SHP77 treated with DMSO at 0.1 percent for 48 hours (cell line): ENCODE measurements around the gene MAST3.

Source experiments
- DNase-seq: peaks from one replicate; lab custom pipeline; 2025; lab: John Stamatoyannopoulos, UW

The MAST3 gene

DNA sequence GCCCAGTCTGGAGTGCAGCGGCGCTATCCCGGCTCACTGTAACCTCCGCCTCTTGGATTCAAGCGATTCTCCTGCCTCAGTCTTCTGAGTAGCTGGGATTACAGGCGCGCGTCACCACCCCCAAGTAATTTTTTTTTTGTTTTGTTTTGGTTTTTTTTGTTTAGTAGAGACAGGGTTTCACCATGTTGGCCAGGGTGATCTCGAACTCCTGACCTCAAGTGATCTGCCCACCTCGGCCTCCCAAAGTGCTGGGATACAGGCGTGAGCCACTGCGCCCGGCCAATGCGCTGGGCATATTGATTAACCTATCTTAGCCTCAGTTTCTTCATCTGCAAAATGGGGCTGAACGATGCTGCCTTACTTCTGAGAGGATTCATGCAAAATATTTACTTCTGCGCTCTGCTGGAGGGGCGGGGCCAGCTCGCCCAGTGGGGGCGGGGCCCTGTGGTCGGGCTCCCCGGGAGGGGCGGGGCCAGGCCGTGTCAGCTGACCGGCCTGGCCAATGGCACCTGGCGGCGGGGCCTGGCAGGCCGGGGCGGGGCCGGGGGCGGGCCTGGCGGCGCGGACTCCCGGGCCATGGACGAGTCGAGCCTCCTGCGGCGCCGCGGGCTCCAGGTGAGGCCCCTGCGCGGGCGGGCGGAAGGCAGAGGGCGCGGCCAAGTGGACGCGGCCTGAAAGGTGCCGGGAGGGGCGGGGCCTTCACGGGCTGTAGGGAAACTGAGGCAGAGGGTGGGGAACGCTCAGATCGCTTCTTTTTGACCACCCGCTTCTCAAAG is at the start of gene MAST3:
Gene MAST3, plus strand, starts transcription at position 562 of the 776 bp plus-strand sequence. Its CDS starts 15 bp downstream, at position 577.
- DNase-seq = peak; percentile 45

DNA sequence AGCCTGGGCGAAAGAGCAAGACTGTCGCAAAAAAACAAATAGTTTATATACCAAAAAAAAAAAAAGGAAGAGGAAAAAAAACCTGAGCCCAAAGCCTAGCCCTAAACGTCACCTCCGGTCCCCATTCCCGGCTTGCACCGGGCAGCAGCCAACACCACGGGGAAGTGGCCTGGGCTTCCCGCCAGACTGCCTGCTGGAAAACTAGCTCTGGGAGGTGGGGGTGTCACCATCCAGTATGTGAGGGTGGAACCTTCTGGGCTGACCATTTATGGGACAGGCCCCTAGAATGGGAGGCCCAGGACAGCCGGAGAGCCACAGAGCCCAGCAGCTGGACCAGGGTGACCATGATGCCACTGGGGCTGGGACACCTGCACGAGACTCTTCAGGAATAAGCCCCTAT is 48.2 kb upstream of the MAST3 start:
- DNase-seq = no peak

DNA sequence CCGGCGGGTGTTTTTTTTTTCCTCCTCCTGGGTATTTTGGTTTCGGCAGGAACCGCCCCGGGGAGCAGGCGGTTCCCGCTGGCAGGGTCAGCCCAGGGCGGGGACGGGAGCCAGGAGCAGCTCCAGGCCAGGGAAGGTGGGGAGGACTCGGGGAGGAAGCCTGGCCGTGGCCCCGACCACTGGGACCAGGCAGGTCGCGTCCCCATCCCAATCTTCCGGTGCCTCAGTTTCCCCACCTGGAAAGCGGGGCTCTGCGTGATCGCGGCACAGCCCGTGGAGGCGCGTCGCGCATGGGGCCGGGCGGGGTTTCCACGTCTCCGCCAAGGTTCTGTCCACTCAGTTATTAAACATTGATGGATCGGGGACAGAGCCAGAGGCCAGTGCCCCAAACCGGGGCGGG is 45.7 kb upstream of the MAST3 start:
- DNase-seq = no peak

DNA sequence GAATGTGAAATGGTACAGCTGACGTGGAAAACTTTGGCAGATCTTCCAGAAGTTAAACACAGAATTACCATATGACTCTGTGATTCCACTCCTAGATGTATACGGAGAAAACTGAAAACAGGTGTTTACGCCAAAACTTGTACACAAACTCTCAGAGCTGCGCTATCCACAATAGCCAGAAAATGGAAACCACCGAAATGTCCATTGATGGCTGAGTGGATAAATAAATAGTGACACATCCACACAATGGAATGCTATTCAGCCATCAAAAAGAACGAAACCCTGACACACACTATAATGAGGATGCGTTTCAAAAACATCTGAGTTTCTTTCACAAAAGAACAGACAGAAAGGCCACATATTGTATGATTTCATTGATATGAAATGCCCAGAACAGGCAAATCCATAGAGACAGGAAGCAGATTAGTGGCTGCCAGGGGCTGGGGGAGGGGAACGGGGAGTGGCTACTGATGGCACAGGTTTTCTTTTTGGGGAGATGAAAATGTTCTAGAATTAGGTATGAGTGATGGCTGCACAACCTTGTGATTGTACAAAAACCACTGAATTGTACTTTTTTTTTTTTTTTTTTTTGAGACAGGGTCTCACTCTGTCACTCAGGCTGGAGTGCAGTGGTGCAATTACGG is 43.9 kb upstream of the MAST3 start:
- no peak for DNase-seq

DNA sequence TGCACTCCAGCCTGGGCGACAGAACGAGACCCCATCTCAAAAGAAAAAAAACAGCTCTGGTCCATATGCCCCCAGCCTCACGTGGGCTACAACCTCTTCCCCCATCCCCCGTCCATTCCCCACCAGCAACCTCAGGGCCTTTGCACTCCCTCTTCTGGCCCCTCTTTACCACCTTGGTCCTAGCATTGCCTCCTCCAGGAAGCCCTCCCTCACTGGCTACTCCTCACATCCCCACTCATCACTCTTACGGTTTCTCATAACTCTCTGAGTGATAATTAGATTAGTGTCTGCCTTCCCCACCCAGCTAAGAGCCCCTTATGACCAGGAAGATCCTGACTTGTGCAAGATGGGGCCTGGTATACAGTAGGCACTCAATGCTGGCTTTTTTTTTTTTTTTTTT is 41.6 kb upstream of the MAST3 start:
- DNase-seq = no peak

DNA sequence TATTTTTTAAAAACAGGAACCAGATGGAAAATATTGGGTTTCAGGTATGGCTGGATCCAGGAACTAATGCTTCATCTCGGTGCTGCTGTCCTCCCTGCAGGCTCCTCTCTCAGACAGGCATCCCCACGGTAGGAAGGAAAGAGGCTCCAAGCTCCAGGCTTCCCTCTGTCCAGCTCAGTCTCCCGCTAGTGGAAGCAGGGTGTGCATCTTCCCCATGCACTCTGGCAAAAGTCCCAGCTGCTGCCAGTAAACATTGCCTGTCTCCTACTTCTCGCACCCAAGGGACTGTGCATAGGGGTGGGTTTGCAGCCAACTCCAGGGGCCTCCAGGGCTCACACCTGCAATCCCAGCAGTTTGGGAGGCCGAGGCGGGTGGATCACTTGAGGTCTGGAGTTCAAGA is 40.0 kb upstream of the MAST3 start:
- DNase-seq = peak; percentile 37

DNA sequence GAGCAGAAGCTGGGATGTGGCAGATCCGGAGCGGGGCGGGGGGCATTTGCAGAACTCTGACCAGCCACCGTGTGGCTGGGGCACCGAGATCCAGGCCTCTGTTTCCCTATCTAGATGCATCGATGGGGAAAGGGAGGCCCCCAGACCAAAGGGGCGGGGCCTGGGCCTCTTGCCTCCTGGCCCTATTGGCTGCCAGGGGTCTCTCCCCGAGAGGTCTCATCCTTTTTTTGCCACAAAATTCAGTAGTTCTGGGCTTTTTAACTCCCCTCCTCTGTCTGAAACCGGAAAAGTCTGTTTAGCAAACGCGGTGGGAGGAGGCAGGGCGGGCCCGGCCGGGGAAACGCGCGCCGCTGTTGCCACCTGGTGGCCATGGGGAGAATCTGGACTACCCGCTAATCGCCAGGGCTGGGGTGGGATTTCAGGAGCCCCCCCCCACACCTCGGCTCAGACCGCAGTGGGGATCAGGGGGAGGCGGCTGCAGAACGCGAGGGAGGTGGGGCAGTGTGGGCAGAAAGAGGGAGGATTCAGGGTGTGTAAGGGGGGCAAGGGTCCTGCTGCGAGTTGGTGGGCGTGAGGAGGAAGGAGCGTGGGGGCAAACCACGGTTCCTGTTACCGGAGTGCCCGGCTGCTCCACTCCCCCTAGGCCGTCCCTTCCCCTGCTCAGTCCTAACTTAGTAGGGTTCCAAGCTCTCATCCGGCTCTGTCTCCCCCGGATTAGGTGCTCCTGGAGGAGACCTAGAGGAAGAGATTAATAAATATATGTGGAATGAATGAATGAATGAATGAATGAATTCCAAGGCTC is 39.2 kb upstream of the MAST3 start:
- DNase-seq = peak; percentile 45

DNA sequence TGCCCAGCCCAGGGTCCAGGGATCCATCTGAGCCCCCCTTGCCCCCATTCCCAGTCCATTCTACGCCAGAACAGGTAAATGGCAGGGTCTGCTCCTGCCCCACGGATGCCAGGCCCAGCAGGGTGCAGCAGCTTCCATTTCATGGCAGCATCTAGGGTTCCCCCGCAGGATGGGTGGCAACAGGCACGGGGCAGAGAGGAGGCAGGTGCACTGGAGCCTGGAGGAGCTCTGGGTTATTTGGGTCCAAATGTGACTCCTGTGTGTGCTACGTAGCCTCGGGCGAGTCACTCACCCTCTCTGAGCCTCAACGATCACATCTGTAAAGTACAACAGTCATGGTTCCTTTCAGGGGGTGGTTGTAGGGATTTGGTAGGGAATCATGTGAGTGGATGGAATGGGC is 38.3 kb upstream of the MAST3 start:
- no peak for DNase-seq

DNA sequence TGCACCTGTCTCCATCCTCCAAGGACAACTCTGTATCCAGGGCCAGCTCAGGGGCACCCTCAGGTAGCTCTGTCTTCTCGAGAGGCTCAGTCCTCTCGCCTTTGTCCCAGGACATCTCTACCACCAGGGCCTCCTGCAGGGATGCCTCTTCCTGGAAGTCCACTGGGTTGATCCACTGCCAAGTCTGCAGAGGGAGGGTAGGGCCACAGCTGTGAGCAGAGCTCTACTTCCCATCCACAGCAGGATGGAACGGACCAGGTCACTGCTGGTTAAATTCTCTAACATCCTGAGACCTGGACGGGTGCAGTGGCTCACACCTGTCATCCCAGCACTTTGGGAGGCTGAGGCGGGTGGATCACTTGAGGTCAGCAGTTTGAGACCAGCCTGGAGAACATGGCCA is 37.7 kb upstream of the MAST3 start:
- DNase-seq = no peak

DNA sequence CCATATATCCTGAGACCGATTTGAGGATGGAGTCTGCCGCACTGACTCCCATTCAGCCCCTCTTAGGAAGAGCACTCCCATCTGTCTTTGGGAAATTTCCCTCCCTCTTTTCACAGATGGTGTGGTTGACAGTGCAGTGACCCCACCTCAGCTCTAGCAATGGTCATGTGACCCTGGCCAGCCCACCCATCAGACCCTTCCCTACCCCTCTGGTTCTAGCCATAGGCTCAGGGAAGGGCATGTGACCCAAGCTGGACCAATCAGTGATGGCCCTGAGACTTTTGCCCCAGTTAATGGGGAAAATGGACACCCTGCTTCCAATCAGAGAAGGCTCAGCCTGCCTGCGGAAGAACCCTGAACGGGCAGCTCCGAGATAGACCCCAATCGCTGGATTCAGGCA is 37.1 kb upstream of the MAST3 start:
- no peak for DNase-seq

DNA sequence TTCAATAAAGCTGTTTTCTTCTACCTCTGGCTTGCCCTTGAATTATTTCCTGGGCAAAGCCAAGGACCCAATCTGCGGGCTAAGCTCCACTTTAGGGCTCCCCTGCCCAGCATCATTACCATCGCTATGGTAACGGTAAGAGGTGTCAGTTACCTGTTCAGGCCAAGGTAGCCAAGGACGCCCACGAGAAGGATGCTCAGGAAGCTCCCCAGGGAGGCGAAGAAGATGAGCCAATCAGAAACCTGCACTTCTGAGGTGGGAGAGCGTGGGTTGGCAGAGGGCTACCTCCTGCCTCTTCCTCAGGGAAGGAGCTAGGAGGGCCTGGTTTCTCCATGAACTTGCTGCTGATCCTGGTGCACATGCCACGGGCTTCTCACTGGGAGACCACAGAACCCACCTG is 35.5 kb upstream of the MAST3 start:
- DNase-seq = no peak

DNA sequence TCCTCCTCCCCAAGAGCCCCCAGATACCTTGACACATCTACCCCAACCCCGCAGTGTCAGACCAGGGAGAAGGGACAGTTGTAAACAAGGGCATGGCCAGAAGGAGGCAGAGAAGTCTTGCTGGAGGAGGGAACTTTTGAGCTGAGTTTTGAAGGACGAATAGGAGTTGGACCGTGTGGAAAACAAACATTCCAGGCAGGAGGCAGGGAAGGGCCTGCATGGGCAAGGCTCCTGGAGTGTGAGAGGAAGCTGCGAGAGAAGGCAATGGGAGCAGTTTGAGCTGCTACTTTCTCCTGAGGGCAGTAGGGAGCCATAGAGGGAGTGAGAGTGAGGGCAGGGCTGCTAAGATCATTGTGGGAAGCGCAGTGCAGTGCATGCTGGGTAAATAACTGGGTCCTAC is 34.1 kb upstream of the MAST3 start:
- no peak for DNase-seq

DNA sequence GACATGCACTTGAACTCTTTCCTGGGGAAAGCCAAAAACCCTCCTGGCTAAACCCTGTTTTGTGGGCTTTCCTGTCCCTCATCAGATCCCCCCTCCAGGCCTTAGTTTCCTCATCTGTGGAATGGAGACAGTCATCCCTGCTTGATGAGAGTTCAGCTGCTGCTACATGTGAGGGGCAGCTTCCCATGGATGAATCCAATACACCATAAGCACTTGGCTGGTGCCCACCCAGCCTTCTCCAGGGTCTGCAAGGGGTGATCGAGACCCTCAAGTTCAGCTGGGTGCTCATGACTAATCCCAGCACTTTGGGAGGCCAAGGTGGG is 32.4 kb upstream of the MAST3 start:
- DNase-seq = no peak

DNA sequence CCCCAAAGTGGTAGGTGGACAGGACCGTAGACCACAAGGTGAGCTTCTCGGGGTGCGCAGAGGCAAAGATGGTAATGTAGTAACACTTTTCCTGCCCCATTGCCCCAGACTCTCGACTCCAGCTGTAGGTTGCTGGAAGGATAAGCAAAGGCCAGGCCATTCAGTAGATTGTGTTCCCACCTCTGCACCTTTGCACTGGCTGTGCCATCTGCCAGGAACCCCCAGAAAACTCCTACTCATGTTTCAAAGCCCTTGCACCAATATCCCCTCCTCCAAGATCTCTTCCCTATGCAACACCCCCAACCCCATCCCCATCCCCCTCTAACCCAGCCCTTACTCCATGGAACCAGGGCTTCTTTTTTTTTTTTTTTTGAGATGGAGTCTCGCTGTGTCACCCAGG is 29.2 kb upstream of the MAST3 start:
- DNase-seq = no peak

DNA sequence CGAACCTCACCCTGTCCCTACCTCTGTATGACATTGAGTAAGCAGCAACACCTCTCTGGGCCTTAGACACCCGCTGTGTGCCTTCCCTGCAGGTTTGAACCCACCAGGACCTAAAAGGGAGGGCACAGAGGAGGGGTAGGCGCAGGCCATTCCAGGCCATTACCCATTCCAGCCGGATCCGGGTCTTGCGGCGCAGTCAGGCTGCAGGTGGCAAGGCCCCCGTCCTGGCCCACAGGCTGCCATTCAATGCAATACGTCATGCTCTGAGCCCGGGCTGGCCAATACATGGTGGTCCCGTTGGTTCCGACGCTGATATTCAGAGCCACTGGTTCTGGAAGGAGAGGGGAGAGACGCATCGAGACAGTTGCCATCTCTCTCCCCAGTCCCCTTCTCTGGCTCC is 28.2 kb upstream of the MAST3 start:
- DNase-seq = no peak

DNA sequence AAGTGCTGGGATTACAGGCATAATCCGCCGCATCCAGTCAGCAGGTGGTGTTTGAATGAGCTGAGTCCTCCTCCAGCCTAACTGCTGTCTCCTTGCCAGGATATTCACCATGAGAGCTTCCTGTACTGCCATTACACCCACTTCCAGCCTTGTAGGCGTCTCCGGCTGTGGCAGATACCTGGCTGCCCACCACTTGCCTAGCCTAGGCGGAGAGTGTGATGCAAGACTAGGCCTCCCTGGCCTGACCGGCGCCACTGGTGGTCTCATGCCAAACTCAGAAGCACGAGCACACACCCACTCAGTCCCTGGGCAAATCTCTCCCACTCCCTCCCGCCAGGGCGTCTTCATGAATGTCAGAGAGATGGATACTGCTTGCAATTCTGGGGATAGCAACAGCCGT is 27.4 kb upstream of the MAST3 start:
- DNase-seq = no peak

DNA sequence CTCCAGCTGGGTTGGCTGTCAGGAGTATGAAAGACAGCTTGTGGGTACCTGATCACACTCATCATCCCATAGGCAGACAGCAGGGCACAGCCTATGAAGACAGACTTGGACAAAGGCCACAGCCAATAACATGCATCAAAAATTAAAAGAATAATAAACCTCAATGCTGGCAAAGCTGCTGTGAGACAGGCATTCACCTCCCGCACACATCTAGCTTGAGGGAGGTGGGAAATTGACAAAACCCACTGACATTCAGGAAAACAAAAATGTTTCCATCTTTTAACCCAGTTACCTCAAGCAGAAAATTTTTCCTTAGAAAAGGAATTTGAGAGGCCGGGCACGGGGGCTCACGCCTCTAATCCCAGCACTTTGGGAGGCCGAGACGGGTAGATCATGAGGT is 25.2 kb upstream of the MAST3 start:
- no peak for DNase-seq

DNA sequence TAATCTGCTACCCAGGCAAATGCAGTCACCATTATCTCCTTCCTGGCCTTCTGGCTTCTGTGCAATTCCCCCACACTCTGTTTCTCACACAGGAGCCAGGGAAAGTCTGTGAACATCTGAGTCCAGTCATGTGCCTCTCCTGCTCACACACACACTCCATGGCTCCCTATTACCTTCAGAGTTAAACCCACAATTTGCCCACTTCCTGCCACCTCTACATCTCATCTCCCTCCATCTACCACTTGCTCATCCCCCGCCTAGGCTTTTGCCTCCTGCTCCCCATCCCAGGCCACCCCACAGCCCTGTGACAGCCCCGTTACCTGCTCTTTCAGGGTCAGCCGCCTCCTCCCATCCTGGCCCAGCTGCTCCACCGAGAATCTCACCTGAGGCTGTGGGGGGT is 24.4 kb upstream of the MAST3 start:
- DNase-seq = no peak

DNA sequence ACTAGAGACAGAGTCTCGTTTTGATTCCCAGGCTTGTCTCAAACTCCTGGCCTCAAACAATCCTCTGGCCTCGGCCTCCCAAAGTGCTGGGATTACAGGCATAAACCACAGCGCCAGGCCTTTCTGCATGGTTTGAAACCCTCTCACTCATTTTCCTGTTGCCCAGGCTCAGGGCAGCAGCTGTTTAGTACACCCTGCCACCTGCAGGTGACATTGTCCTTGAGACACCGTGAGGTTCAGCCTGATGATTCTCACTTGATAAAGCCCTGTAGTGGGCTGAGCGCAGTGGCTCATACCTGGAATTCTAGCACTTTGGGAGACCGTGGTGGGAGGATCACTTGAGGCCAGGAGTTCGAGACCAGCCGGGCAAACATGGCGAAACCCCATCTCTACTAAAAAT is 23.4 kb upstream of the MAST3 start:
- DNase-seq = no peak

DNA sequence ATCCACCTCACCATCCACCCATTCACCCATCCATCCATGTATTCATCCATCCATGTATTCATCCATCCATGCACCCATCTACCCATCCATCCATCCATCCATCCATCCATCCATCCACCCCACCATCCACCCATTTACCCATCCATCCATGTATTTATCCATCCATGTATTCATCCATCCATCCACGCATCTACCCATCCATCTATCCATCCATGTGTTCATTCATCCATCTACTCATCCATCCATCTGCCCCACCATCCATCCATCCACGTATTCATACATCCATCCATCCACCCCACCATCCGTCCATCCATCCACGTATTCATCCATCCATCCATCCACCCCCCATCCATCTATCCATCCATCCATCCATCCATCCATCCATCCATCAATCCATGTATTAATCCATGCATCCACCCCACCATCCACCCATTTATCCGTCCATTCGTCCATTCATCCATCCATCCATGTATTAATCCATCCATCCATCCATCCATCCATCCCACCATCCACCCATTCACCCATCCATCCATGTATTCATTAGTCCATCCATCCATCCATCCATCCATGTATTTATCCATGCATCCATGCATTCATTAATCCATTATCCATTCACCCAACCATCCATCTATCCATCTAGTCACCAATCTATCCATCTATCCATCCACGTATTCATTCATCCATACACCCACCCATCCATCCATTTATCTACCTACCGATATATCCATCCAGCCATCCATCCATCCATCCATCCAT is 13.5 kb upstream of the MAST3 start:
- no peak for DNase-seq

DNA sequence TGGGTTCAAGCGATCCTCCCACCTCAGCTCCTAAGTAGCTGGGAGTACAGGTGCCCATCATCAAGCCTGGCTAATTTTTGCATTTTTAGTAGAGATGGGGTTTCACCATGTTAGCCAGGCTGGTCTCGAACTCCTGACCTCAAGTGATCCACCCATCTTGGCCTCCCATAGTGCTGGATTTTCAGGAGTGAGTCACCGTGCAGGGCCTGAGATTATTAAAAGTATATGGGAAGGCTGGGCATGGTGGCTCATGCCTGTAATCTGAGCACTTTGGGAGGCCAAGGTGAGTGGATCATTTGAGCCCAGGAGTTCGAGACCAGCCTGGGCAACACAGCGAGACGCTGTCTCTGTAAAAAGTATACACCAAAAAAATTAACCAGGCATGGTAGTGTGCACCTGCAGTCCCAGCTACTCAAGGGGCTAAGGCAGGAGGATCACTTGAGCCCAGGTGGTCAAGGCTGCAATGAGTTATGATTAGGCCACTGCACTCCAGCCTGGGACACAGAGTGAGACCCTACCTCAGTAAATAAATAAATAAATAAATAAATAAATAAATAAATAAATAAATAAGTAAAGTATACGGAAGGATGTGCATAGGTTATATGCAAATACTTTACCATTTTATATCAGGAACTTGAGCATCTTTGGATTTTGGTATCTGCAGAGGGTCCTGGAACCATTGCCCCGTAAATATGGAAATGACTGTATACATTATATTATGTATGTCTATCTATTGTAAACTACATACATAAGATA is 11.7 kb upstream of the MAST3 start:
- DNase-seq = no peak
